Measurements from ENCODE around the gene PEAK1. TPM values are rescaled to one million over a fixed set of nuclear protein-coding genes. Genes with fewer than 3 reads are reported as not detected.

Gene PEAK1
- total and polyA plus RNA-seq, 2 donors (not counting 1 experiment from before 2014, with no cell fraction given) = 61.0 to 91.8 TPM

DNA sequence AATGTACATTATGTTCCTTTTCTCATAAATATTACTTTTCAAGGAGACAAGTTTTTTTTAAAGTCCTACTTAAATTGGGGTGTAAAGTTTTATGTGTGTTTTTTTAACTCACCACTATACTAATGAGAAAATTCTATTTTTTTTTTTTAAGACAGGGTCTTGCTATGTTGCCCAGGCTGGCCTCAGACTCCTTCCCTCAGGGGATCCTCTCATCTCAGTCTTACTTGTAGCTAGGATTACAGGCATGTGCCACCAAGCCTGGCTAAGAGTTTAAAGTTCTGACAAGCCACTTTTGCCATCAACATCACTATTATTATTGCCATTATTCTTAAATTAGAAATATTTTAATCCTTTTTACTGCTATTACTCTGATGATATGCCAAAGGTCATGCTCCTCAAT lies 356.7 kb downstream of the PEAK1 start:
- Histone ChIP-seq H3K27me3 (ENCODE audit: control insufficient read depth, insufficient read depth, low read length) (no peaks in the 10 kb centered on the region), H3K4me1 (ENCODE audit: control insufficient read depth, extremely low read depth, insufficient read depth, low read length) (peaks cover 14% of the 10 kb centered on the region), H2AFZ (ENCODE audit: low read length) (no peak overlapping the region), H3K36me3 (ENCODE audit: control insufficient read depth, insufficient read depth, low read length) (no peaks in the 10 kb centered on the region), H3K79me2 (ENCODE audit: control insufficient read depth, insufficient read depth, low read length) (peaks cover 48% of the 10 kb centered on the region), H3K9ac (ENCODE audit: insufficient read depth, low read length) (no peak overlapping the region), H3K9me3 (ENCODE audit: control insufficient read depth, insufficient read depth, low read depth, low read length) (no peaks in the 10 kb centered on the region), H4K20me1 (ENCODE audit: control insufficient read depth, extremely low read depth, insufficient read depth, low read length) (no peaks in the 10 kb centered on the region), H3K27ac (ENCODE audit: insufficient read depth, low read length) (no peak overlapping the region), H3K4me2 (ENCODE audit: extremely low read depth, insufficient read depth, low read length) (no peak overlapping the region), H3K4me3 (replicated peaks in 1 of 4; ENCODE audit: control extremely low read depth in 1 of 4, insufficient read depth in 1 of 4, low read depth in 3 of 4, low read length in 4 of 4) (no peak overlapping the region)
- no peak for DNase-seq (ENCODE audit: low read depth in 2 of 2)
- TF ChIP-seq, protein P1, sequence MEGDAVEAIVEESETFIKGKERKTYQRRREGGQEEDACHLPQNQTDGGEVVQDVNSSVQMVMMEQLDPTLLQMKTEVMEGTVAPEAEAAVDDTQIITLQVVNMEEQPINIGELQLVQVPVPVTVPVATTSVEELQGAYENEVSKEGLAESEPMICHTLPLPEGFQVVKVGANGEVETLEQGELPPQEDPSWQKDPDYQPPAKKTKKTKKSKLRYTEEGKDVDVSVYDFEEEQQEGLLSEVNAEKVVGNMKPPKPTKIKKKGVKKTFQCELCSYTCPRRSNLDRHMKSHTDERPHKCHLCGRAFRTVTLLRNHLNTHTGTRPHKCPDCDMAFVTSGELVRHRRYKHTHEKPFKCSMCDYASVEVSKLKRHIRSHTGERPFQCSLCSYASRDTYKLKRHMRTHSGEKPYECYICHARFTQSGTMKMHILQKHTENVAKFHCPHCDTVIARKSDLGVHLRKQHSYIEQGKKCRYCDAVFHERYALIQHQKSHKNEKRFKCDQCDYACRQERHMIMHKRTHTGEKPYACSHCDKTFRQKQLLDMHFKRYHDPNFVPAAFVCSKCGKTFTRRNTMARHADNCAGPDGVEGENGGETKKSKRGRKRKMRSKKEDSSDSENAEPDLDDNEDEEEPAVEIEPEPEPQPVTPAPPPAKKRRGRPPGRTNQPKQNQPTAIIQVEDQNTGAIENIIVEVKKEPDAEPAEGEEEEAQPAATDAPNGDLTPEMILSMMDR (conservative IDR thresholded peaks at IDR 0.05 in 1 of 2, IDR thresholded peaks at IDR 0.05 in 1 of 2; ENCODE audit: low read depth in 1 of 2, low read length in 2 of 2) = no peak
- no peak for TF ChIP-seq EZH2 (IDR thresholded peaks at IDR 0.05; ENCODE audit: low read length, missing control alignments)

DNA sequence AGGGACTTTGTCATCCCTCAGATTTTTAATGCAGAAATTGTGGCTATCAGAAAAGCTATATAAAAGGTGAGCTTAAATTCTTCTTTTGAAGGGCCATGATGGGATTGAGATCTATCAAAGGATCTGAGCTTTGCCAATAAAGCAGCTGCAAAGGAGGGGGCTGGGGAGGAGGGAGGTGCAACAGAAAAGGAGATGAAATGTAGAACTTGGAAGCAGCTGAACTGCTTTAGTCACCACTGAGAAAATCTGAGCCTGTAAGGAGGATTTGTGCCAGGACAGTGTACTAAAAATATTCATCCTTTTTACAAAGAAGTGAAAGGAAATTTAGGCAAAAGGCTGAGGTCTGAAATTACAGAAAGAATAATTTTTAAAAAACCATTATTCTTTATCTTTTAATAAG lies 359.4 kb downstream of the PEAK1 start:
- H3K4me3 ChIP-seq (replicated peaks in 1 of 4; ENCODE audit: control extremely low read depth in 1 of 4, insufficient read depth in 1 of 4, low read depth in 3 of 4, low read length in 4 of 4) = peak overlapping the region in 2 of 4 experiments; percentile 4 to 15
- no peak for TF ChIP-seq EZH2 (IDR thresholded peaks at IDR 0.05; ENCODE audit: low read length, missing control alignments)
- TF ChIP-seq, protein P1 (conservative IDR thresholded peaks at IDR 0.05 in 1 of 2, IDR thresholded peaks at IDR 0.05 in 1 of 2; ENCODE audit: low read depth in 1 of 2, low read length in 2 of 2) = no peak
- no peaks in the 10 kb centered on the region for H4K20me1 ChIP-seq (ENCODE audit: control insufficient read depth, extremely low read depth, insufficient read depth, low read length)
- H3K9me3 ChIP-seq (ENCODE audit: control insufficient read depth, insufficient read depth, low read depth, low read length) = no peaks in the 10 kb centered on the region
- peaks cover 8% of the 10 kb centered on the region for H3K4me1 ChIP-seq (ENCODE audit: control insufficient read depth, extremely low read depth, insufficient read depth, low read length)
- H3K27me3 ChIP-seq (ENCODE audit: control insufficient read depth, insufficient read depth, low read length) = no peaks in the 10 kb centered on the region
- H3K36me3 ChIP-seq (ENCODE audit: control insufficient read depth, insufficient read depth, low read length) = no peaks in the 10 kb centered on the region
- H3K79me2 ChIP-seq (ENCODE audit: control insufficient read depth, insufficient read depth, low read length) = peaks cover 28% of the 10 kb centered on the region
- no peak overlapping the region for H3K9ac ChIP-seq (ENCODE audit: insufficient read depth, low read length)
- H3K4me2 ChIP-seq (ENCODE audit: extremely low read depth, insufficient read depth, low read length) = peak overlapping the region; percentile 59
- H3K27ac ChIP-seq (ENCODE audit: insufficient read depth, low read length) = no peak overlapping the region
- peak; percentile 59 to 79 for DNase-seq (ENCODE audit: low read depth in 2 of 2)
- H2AFZ ChIP-seq (ENCODE audit: low read length) = no peak overlapping the region

DNA sequence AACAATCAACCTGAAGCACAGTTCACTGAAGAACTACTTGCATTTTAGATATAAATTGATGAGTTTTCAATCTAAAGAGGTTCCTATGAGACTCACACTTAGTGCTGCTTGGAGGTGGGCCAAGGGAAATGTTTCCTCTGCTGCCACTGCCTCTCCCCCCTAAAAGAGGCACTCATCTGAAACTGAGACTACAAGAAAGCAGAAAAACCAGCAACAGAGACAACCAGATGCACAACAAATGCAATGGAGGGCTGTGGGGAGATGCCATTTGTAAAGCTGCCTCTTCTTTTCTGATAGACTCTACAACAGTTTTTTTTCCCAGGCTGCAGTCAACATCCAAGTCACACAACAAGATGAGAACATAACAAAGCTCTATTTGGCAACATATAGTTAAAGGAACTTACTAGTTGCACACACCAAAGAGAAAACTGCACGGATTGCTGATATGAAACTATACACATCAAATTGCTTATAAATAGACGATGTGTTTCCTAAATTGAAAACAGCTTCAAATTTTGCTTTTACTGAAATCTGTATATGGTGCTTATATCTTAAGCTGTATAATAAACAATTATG lies 360.0 kb downstream of the PEAK1 start:
- peak in 1 of 2 donors; percentile 44 for DNase-seq (ENCODE audit: low read depth in 2 of 2)
- no peak overlapping the region for H3K27ac ChIP-seq (ENCODE audit: insufficient read depth, low read length)
- no peaks in the 10 kb centered on the region for H3K36me3 ChIP-seq (ENCODE audit: control insufficient read depth, insufficient read depth, low read length)
- H4K20me1 ChIP-seq (ENCODE audit: control insufficient read depth, extremely low read depth, insufficient read depth, low read length) = no peaks in the 10 kb centered on the region
- no peak overlapping the region for H3K9ac ChIP-seq (ENCODE audit: insufficient read depth, low read length)
- peak overlapping the region; percentile 59 for H3K4me2 ChIP-seq (ENCODE audit: extremely low read depth, insufficient read depth, low read length)
- peaks cover 25% of the 10 kb centered on the region for H3K79me2 ChIP-seq (ENCODE audit: control insufficient read depth, insufficient read depth, low read length)
- H3K9me3 ChIP-seq (ENCODE audit: control insufficient read depth, insufficient read depth, low read depth, low read length) = no peaks in the 10 kb centered on the region
- H3K4me3 ChIP-seq (replicated peaks in 1 of 4; ENCODE audit: control extremely low read depth in 1 of 4, insufficient read depth in 1 of 4, low read depth in 3 of 4, low read length in 4 of 4) = peak overlapping the region in 1 of 4 experiments; percentile 9
- no peak overlapping the region for H2AFZ ChIP-seq (ENCODE audit: low read length)
- TF ChIP-seq, protein P1 (conservative IDR thresholded peaks at IDR 0.05 in 1 of 2, IDR thresholded peaks at IDR 0.05 in 1 of 2; ENCODE audit: low read depth in 1 of 2, low read length in 2 of 2) = no peak
- no peak for TF ChIP-seq EZH2 (IDR thresholded peaks at IDR 0.05; ENCODE audit: low read length, missing control alignments)
- H3K27me3 ChIP-seq (ENCODE audit: control insufficient read depth, insufficient read depth, low read length) = no peaks in the 10 kb centered on the region
- H3K4me1 ChIP-seq (ENCODE audit: control insufficient read depth, extremely low read depth, insufficient read depth, low read length) = peaks cover 8% of the 10 kb centered on the region

All from fibroblast of lung (primary cell).